Measurements from ENCODE around the gene ZNF714. TPM values are rescaled to one million over a fixed set of nuclear protein-coding genes. Genes with fewer than 3 reads are reported as not detected.

Gene ZNF714
- total RNA-seq, 1 experiment from 2014 or later, result 13.2 TPM

- ChIA-PET POLR2A (no interaction called here), CTCF (no interaction called here)
- Histone ChIP-seq H3K27me3 (replicated peaks; ENCODE audit: control insufficient read depth, insufficient read depth, low read length) (no peaks in the 10 kb centered on the region), H3K36me3 (ENCODE audit: control insufficient read depth, insufficient read depth, low read length) (no peaks in the 10 kb centered on the region; the same call in 1 of the 2 replicates), H3K4me1 (no peaks in the 10 kb centered on the region), H3K4me3 (ENCODE audit: low read depth, low read length) (no peak overlapping the region), H3K9me3 (no peaks in the 10 kb centered on the region)
- BruUV-seq (replicated peaks), result no TSS peak
- no peaks in the 10 kb centered on the region for H3K27me3 Mint-ChIP-seq (ENCODE audit: insufficient read depth, unreplicated experiment)
- peaks cover 89% of the 10 kb centered on the region for H3K36me3 Mint-ChIP-seq (ENCODE audit: insufficient read depth, unreplicated experiment)
- H3K4me1 Mint-ChIP-seq (ENCODE audit: low read depth, unreplicated experiment), result no peaks in the 10 kb centered on the region
- no peak for TF ChIP-seq CTCF (IDR thresholded peaks at IDR 0.05; ENCODE audit: insufficient read depth in 1 of 2, low read depth in 1 of 2, low read length in 1 of 2, severe bottlenecking in 1 of 2, unreplicated experiment in 1 of 2)
- intact Hi-C loops (cut with micrococcal nuclease; ENCODE audit: unreplicated experiment), result loop anchor here (10.0 kb wide), 1 partner anchor 124 kb away; the partner anchor contains the start of gene ZNF430
- H3K4me3 Mint-ChIP-seq (ENCODE audit: unreplicated experiment), result no peak overlapping the region
- no peak overlapping the region for H3K27ac Mint-ChIP-seq (ENCODE audit: unreplicated experiment)
- no peaks in the 10 kb centered on the region for H3K9me3 Mint-ChIP-seq (ENCODE audit: unreplicated experiment)
- DNase-seq, result no peak
These were observed 66.7 kb downstream of the ZNF714 start for GRCh38 chr19:21148681-21149080.

- no peak overlapping the region for H3K27ac Mint-ChIP-seq (ENCODE audit: unreplicated experiment)
- Histone ChIP-seq H3K36me3 (ENCODE audit: control insufficient read depth, insufficient read depth, low read length) (no peaks in the 10 kb centered on the region; the same call in 1 of the 2 replicates), H3K4me3 (ENCODE audit: low read depth, low read length) (no peak overlapping the region), H3K4me1 (no peaks in the 10 kb centered on the region), H3K27me3 (replicated peaks; ENCODE audit: control insufficient read depth, insufficient read depth, low read length) (no peaks in the 10 kb centered on the region), H3K9me3 (no peaks in the 10 kb centered on the region)
- H3K4me3 Mint-ChIP-seq (ENCODE audit: unreplicated experiment), result no peak overlapping the region
- H3K27me3 Mint-ChIP-seq (ENCODE audit: insufficient read depth, unreplicated experiment), result no peaks in the 10 kb centered on the region
- CTCF ChIA-PET, result no interaction called here
- no TSS peak for BruUV-seq (replicated peaks)
- no peak for TF ChIP-seq CTCF (IDR thresholded peaks at IDR 0.05; ENCODE audit: insufficient read depth in 1 of 2, low read depth in 1 of 2, low read length in 1 of 2, severe bottlenecking in 1 of 2, unreplicated experiment in 1 of 2)
- POLR2A ChIA-PET, result no interaction called here
- H3K4me1 Mint-ChIP-seq (ENCODE audit: low read depth, unreplicated experiment), result no peaks in the 10 kb centered on the region
- H3K9me3 Mint-ChIP-seq (ENCODE audit: unreplicated experiment), result no peaks in the 10 kb centered on the region
- H3K36me3 Mint-ChIP-seq (ENCODE audit: insufficient read depth, unreplicated experiment), result peaks cover 81% of the 10 kb centered on the region
- intact Hi-C loops (cut with micrococcal nuclease; ENCODE audit: unreplicated experiment), result loop anchor here (10.0 kb wide), 1 partner anchor 125 kb away; the partner anchor contains the start of gene ZNF430
- DNase-seq, result no peak
These were observed 67.9 kb downstream of the ZNF714 start for GRCh38 chr19:21149877-21150276.

- no peaks in the 10 kb centered on the region; the same call in 1 of the 2 replicates for H3K36me3 ChIP-seq (ENCODE audit: control insufficient read depth, insufficient read depth, low read length)
These were observed 69.5 kb downstream of the ZNF714 start for GRCh38 chr19:21151460-21151859.

More at GRCh38 chr19:21151460-21151859, 69.5 kb downstream of the ZNF714 start:
- H3K36me3 Mint-ChIP-seq (ENCODE audit: insufficient read depth, unreplicated experiment), result peaks cover 72% of the 10 kb centered on the region
- no peaks in the 10 kb centered on the region for H3K27me3 ChIP-seq (replicated peaks; ENCODE audit: control insufficient read depth, insufficient read depth, low read length)
- intact Hi-C loops (cut with micrococcal nuclease; ENCODE audit: unreplicated experiment), result loop anchor here (1.0 kb wide), 1 partner anchor 62 kb away; no protein-coding TSS in a partner anchor
- H3K27me3 Mint-ChIP-seq (ENCODE audit: insufficient read depth, unreplicated experiment), result no peaks in the 10 kb centered on the region
- TF ChIP-seq CTCF (IDR thresholded peaks at IDR 0.05; ENCODE audit: insufficient read depth in 1 of 2, low read depth in 1 of 2, low read length in 1 of 2, severe bottlenecking in 1 of 2, unreplicated experiment in 1 of 2), result no peak
- no peaks in the 10 kb centered on the region for H3K9me3 Mint-ChIP-seq (ENCODE audit: unreplicated experiment)
- H3K9me3 ChIP-seq, result no peaks in the 10 kb centered on the region
- H3K4me1 ChIP-seq, result no peaks in the 10 kb centered on the region
- ChIA-PET CTCF (no interaction called here), POLR2A (no interaction called here)
- no peak overlapping the region for H3K4me3 Mint-ChIP-seq (ENCODE audit: unreplicated experiment)
- no peak overlapping the region for H3K4me3 ChIP-seq (ENCODE audit: low read depth, low read length)
- H3K4me1 Mint-ChIP-seq (ENCODE audit: low read depth, unreplicated experiment), result no peaks in the 10 kb centered on the region
- no peak for DNase-seq
- no peak overlapping the region for H3K27ac Mint-ChIP-seq (ENCODE audit: unreplicated experiment)
- no TSS peak for BruUV-seq (replicated peaks)
